ENCODE measurements around the gene MUC4. TPM values are rescaled to one million over a fixed set of nuclear protein-coding genes. Genes with fewer than 3 reads are reported as not detected.
"Not testable (repeated sequence)": the region's sequence is repeated elsewhere in the genome, so short reads cannot be mapped to it uniquely, and the experiment has no call there.

Gene MUC4
- polyA plus RNA-seq, 1 donor from 2014 or later: not detected

DNA sequence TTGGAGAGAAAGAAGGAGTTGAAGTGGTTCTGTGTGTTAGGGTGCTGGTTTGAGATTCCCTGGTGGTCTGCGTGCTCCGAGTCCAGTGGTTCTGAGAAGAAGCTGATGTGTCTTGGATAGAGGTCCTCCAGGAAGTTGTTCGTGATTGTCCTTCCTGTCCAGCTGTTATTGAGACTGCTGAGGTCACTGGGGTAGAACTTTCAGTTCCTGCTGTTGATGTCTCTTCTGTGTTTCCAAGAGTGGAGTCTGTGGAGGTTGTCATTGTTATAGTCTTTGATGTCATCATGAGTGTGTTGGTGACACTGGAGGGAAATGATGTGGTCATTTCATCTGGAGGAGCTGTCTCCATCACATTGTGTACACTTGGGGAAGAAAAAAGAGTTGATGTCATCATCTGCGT, 20.8 kb downstream of the MUC4 start:
- Histone ChIP-seq H3K27ac (ENCODE audit: low read length) (no peak overlapping the region), H3K9ac (ENCODE audit: low read length) (no peak overlapping the region), H3K79me2 (replicated peaks; ENCODE audit: insufficient read depth, low read length) (no peaks in the 10 kb centered on the region), H3K4me3 (ENCODE audit: low read length) (no peak overlapping the region), H3K36me3 (ENCODE audit: insufficient read depth, low read length) (no peaks in the 10 kb centered on the region), H3K9me3 (ENCODE audit: low read length) (no peaks in the 10 kb centered on the region), H3K4me2 (ENCODE audit: low read length) (no peak overlapping the region), H3F3A (ENCODE audit: insufficient read depth, low read length, poor library complexity, severe bottlenecking) (no peaks in the 10 kb centered on the region), H2AFZ (ENCODE audit: low read depth, low read length) (no peak overlapping the region), H3K27me3 (ENCODE audit: insufficient read depth, low read depth, low read length) (no peaks in the 10 kb centered on the region), H4K20me1 (ENCODE audit: insufficient read depth) (no peaks in the 10 kb centered on the region), H3K9me2 (ENCODE audit: insufficient read depth, low read length) (no peaks in the 10 kb centered on the region)
- TF ChIP-seq SMC3 (conservative IDR thresholded peaks at IDR 0.05; ENCODE audit: poor library complexity) (no peak), POLR2AphosphoS5 (IDR thresholded peaks at IDR 0.05) (no peak)

DNA sequence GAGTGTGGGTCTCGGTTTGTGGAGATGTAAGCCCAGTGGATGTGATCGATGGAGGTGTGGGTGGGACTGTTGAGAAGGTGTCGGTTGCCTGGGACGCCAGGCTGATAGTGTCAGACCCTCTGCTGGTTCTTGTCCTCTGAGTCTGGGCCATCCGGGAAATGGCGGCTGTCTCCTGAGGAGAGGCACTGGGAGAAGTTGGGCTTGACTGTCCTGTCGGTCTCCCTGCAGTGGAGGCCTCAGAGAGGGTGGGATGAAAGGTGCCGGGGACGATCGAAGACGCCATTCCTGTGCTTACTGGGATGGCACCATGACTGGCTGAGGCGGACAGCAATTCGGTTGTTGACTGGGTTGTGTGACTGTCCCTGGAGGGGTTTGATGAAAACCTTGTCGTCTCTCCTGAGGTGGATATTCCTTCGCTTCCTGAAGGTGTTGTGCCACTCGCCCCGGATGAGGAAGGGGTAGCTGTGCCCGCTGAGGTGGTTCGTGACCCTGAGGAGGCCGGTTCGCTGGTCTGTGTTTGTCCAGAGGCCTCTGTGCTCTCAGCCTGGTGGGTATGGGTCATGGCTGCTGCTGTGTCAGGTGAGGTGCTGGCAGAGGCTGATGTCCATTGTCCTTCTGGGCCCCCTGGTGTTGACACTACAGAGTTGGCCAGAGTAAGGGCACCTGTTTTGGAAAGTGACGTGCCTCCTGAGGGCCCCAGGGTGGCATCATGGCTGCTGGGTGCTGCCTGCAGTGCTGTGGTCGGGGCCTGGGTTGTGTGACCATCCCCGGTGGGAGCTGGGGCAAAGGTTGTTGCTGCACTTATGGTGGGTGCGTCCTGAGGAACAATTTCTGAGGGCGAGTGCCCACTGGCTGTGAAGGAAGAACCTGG, 22.8 kb downstream of the MUC4 start:
- Histone ChIP-seq H3K4me2 (ENCODE audit: low read length) (no peak overlapping the region), H2AFZ (ENCODE audit: low read depth, low read length) (no peak overlapping the region), H3K9me2 (ENCODE audit: insufficient read depth, low read length) (no peaks in the 10 kb centered on the region), H3K36me3 (ENCODE audit: insufficient read depth, low read length) (no peaks in the 10 kb centered on the region), H3K27me3 (ENCODE audit: insufficient read depth, low read depth, low read length) (no peaks in the 10 kb centered on the region), H3K4me3 (ENCODE audit: low read length) (no peak overlapping the region), H3F3A (ENCODE audit: insufficient read depth, low read length, poor library complexity, severe bottlenecking) (no peaks in the 10 kb centered on the region), H3K79me2 (replicated peaks; ENCODE audit: insufficient read depth, low read length) (no peaks in the 10 kb centered on the region), H3K9me3 (ENCODE audit: low read length) (no peaks in the 10 kb centered on the region), H3K9ac (ENCODE audit: low read length) (no peak overlapping the region), H4K20me1 (ENCODE audit: insufficient read depth) (no peaks in the 10 kb centered on the region), H3K27ac (ENCODE audit: low read length) (no peak overlapping the region)
- TF ChIP-seq MXI1 (conservative IDR thresholded peaks at IDR 0.05; ENCODE audit: poor library complexity, severe bottlenecking) (no peak), EZH2 (IDR thresholded peaks at IDR 0.05; ENCODE audit: borderline replicate concordance, insufficient read depth, low read length, poor library complexity, severe bottlenecking) (no peak), POLR2AphosphoS5 (IDR thresholded peaks at IDR 0.05) (no peak), RAD21 (conservative IDR thresholded peaks at IDR 0.05) (no peak), EP300 (conservative IDR thresholded peaks at IDR 0.05; ENCODE audit: poor library complexity, severe bottlenecking) (no peak), SMC3 (conservative IDR thresholded peaks at IDR 0.05; ENCODE audit: poor library complexity) (no peak)
- TF ChIP-seq, protein P1, sequence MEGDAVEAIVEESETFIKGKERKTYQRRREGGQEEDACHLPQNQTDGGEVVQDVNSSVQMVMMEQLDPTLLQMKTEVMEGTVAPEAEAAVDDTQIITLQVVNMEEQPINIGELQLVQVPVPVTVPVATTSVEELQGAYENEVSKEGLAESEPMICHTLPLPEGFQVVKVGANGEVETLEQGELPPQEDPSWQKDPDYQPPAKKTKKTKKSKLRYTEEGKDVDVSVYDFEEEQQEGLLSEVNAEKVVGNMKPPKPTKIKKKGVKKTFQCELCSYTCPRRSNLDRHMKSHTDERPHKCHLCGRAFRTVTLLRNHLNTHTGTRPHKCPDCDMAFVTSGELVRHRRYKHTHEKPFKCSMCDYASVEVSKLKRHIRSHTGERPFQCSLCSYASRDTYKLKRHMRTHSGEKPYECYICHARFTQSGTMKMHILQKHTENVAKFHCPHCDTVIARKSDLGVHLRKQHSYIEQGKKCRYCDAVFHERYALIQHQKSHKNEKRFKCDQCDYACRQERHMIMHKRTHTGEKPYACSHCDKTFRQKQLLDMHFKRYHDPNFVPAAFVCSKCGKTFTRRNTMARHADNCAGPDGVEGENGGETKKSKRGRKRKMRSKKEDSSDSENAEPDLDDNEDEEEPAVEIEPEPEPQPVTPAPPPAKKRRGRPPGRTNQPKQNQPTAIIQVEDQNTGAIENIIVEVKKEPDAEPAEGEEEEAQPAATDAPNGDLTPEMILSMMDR (IDR thresholded peaks at IDR 0.05; ENCODE audit: poor library complexity, severe bottlenecking): no peak
- TF ChIP-seq, protein P2, sequence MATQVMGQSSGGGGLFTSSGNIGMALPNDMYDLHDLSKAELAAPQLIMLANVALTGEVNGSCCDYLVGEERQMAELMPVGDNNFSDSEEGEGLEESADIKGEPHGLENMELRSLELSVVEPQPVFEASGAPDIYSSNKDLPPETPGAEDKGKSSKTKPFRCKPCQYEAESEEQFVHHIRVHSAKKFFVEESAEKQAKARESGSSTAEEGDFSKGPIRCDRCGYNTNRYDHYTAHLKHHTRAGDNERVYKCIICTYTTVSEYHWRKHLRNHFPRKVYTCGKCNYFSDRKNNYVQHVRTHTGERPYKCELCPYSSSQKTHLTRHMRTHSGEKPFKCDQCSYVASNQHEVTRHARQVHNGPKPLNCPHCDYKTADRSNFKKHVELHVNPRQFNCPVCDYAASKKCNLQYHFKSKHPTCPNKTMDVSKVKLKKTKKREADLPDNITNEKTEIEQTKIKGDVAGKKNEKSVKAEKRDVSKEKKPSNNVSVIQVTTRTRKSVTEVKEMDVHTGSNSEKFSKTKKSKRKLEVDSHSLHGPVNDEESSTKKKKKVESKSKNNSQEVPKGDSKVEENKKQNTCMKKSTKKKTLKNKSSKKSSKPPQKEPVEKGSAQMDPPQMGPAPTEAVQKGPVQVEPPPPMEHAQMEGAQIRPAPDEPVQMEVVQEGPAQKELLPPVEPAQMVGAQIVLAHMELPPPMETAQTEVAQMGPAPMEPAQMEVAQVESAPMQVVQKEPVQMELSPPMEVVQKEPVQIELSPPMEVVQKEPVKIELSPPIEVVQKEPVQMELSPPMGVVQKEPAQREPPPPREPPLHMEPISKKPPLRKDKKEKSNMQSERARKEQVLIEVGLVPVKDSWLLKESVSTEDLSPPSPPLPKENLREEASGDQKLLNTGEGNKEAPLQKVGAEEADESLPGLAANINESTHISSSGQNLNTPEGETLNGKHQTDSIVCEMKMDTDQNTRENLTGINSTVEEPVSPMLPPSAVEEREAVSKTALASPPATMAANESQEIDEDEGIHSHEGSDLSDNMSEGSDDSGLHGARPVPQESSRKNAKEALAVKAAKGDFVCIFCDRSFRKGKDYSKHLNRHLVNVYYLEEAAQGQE (IDR thresholded peaks at IDR 0.05; ENCODE audit: borderline replicate concordance): no peak

DNA sequence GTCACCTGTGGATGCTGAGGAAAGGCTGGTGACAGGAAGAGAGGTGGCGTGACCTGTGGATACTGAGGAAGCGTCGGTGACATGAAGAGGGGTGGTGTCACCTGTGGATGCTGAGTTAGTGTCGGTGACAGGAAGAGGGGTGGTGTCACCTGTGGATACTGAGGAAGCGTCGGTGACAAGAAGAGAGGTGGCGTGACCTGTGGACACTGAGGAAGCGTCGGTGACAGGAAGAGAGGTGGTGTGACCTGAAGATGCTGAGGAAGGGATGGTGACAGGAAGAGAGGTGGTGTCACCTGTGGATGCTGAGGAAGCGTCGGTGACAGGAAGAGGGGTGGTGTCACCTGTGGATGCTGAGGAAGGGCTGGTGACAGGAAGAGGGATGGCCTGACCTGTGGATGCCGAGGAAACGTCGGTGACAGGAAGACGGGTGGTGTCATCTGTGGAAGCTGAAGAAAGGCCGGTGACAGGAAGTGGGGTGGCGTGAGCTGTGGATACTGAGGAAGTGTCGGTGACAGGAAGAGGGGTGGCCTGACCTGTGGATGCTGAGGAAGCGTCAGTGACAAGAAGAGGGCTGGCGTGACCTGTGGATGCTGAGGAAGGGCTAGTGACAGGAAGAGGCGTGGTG, 25.8 kb downstream of the MUC4 start:
- not testable (repeated sequence) for H3K9me2 ChIP-seq (ENCODE audit: insufficient read depth, low read length); H3K27me3 ChIP-seq (ENCODE audit: insufficient read depth, low read depth, low read length); H3K9ac ChIP-seq (ENCODE audit: low read length); H4K20me1 ChIP-seq (ENCODE audit: insufficient read depth); H3K9me3 ChIP-seq (ENCODE audit: low read length); H3F3A ChIP-seq (ENCODE audit: insufficient read depth, low read length, poor library complexity, severe bottlenecking); H3K4me3 ChIP-seq (ENCODE audit: low read length); H2AFZ ChIP-seq (ENCODE audit: low read depth, low read length); H3K27ac ChIP-seq (ENCODE audit: low read length); H3K36me3 ChIP-seq (ENCODE audit: insufficient read depth, low read length); H3K79me2 ChIP-seq (replicated peaks; ENCODE audit: insufficient read depth, low read length); H3K4me2 ChIP-seq (ENCODE audit: low read length)

DNA sequence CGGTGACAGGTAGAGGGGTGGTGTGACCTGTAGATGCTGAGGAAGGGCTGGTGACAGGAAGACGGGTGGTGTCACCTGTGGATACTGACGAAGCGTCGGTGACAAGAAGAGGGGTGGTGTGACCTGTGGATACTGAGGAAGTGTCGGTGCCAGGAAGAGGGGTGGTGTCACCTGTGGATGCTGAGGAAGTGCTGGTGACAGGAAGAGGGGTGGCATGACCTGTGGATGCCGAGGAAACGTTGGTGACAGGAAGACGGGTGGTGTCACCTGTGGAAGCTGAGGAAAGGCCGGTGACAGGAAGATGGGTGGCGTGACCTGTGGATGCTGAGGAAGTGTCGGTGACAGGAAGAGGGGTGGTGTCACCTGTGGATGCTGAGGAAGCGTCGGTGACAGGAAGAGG, 27.7 kb downstream of the MUC4 start:
- not testable (repeated sequence) for H3K9me3 ChIP-seq (ENCODE audit: low read length); H4K20me1 ChIP-seq (ENCODE audit: insufficient read depth); H2AFZ ChIP-seq (ENCODE audit: low read depth, low read length); H3F3A ChIP-seq (ENCODE audit: insufficient read depth, low read length, poor library complexity, severe bottlenecking); H3K27me3 ChIP-seq (ENCODE audit: insufficient read depth, low read depth, low read length); H3K4me3 ChIP-seq (ENCODE audit: low read length); H3K9me2 ChIP-seq (ENCODE audit: insufficient read depth, low read length); H3K79me2 ChIP-seq (replicated peaks; ENCODE audit: insufficient read depth, low read length); H3K27ac ChIP-seq (ENCODE audit: low read length); H3K4me2 ChIP-seq (ENCODE audit: low read length); H3K9ac ChIP-seq (ENCODE audit: low read length); H3K36me3 ChIP-seq (ENCODE audit: insufficient read depth, low read length)

DNA sequence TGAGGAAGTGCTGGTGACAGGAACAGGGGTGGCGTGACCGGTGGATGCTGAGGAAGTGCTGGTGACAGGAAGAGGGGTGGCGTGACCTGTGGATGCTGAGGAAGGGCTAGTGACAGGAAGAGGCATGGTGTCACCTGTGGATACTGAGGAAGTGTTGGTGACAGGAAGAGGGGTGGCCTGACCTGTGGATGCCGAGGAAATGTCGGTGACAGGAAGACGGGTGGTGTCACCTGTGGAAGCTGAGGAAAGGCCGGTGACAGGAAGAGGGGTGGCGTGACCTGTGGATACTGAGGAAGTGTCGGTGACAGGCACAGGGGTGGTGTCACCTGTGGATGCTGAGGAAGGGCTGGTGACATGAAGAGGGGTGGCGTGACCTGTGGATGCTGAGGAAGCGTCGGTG, 30.5 kb downstream of the MUC4 start:
- H2AFZ ChIP-seq (ENCODE audit: low read depth, low read length); H3K27ac ChIP-seq (ENCODE audit: low read length); H3K79me2 ChIP-seq (replicated peaks; ENCODE audit: insufficient read depth, low read length); H3F3A ChIP-seq (ENCODE audit: insufficient read depth, low read length, poor library complexity, severe bottlenecking); H3K27me3 ChIP-seq (ENCODE audit: insufficient read depth, low read depth, low read length); H3K9ac ChIP-seq (ENCODE audit: low read length); H3K4me3 ChIP-seq (ENCODE audit: low read length); H3K9me3 ChIP-seq (ENCODE audit: low read length); H3K4me2 ChIP-seq (ENCODE audit: low read length); H4K20me1 ChIP-seq (ENCODE audit: insufficient read depth); H3K36me3 ChIP-seq (ENCODE audit: insufficient read depth, low read length); H3K9me2 ChIP-seq (ENCODE audit: insufficient read depth, low read length): not testable (repeated sequence)
